Adrenal gland (tissue), 5 donors: Measurements from ENCODE around the gene HAVCR1.

Source experiments
- POLR2A ChIP-seq, 2 donors: fragments of 450-650 bp; IDR thresholded peaks; one replicate each; pipeline ENCODE4 v1.6.1; 2017; ENCODE audit warnings: antibody characterized with exemption in 2 of 2, mild to moderate bottlenecking in 2 of 2, moderate library complexity in 1 of 2
- TF ChIP-seq, protein P1 (sequence below), 6 experiments: fragments of 450-650 bp in 4 of 6; fragments of 200-600 bp in 2 of 6; sonication (generic) in 1 of 6; IDR thresholded peaks; 1 replicate in 5 of 6; 2 replicates in 1 of 6; pipeline versions ENCODE4 v1.5.1 to v1.8.0; 2016 to 2021; ENCODE audit warnings: antibody characterized with exemption in 6 of 6, mild to moderate bottlenecking in 2 of 6, moderate library complexity in 1 of 6
- donor health status: DM: no; HTN: no; CAD: no.

- TF ChIP-seq, protein P1, sequence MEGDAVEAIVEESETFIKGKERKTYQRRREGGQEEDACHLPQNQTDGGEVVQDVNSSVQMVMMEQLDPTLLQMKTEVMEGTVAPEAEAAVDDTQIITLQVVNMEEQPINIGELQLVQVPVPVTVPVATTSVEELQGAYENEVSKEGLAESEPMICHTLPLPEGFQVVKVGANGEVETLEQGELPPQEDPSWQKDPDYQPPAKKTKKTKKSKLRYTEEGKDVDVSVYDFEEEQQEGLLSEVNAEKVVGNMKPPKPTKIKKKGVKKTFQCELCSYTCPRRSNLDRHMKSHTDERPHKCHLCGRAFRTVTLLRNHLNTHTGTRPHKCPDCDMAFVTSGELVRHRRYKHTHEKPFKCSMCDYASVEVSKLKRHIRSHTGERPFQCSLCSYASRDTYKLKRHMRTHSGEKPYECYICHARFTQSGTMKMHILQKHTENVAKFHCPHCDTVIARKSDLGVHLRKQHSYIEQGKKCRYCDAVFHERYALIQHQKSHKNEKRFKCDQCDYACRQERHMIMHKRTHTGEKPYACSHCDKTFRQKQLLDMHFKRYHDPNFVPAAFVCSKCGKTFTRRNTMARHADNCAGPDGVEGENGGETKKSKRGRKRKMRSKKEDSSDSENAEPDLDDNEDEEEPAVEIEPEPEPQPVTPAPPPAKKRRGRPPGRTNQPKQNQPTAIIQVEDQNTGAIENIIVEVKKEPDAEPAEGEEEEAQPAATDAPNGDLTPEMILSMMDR (IDR thresholded peaks at IDR 0.05), result no peak
- TF ChIP-seq POLR2A (IDR thresholded peaks at IDR 0.05), result no peak
These were observed 1.2 kb downstream of the HAVCR1 start for GRCh38 chr5:157057459-157058370.
